ENCODE measurements around the gene MYZAP. TPM values are rescaled to one million over a fixed set of nuclear protein-coding genes. Genes with fewer than 3 reads are reported as not detected.

The MYZAP gene
- total RNA-seq, 1 experiment from 2014 or later: 1.1 TPM

DNA sequence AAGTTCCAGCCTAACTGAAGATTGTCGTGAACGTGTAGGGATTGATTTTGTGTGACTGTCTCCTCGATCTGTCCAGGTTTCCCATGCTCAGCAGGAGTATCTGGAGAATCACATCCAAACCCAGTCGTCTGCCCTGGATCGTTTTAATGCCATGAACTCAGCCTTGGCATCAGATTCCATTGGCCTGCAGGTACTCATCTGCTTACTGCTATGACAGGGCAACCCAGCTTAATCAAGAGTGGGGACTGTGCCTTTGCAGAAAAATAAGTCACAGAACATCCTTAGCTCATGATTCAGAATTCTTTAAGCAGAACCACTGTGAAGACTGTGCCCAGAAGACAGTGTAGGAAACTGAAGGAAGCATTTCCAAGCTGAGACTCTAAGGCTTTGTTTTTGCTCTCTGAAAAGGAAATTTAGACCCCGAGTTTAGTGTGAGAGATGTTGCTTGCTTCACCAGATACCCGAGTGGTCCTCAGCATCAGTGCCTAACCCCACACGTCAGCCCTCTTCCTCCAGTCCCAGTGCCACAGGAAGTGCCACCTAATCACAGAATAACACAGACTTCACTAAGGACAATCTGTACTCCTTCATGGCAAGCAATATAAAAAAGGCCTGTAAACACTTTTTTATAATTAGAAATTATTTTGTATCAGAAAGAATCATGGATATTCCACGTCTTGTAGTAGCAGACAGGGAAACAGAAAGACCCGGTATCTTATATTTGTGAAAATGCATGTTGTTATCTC, 34.2 kb downstream of the MYZAP start:
- CTCF ChIA-PET: no interaction called here
- no peak for DNase-seq (ENCODE audit: low read depth, low spot score)

DNA sequence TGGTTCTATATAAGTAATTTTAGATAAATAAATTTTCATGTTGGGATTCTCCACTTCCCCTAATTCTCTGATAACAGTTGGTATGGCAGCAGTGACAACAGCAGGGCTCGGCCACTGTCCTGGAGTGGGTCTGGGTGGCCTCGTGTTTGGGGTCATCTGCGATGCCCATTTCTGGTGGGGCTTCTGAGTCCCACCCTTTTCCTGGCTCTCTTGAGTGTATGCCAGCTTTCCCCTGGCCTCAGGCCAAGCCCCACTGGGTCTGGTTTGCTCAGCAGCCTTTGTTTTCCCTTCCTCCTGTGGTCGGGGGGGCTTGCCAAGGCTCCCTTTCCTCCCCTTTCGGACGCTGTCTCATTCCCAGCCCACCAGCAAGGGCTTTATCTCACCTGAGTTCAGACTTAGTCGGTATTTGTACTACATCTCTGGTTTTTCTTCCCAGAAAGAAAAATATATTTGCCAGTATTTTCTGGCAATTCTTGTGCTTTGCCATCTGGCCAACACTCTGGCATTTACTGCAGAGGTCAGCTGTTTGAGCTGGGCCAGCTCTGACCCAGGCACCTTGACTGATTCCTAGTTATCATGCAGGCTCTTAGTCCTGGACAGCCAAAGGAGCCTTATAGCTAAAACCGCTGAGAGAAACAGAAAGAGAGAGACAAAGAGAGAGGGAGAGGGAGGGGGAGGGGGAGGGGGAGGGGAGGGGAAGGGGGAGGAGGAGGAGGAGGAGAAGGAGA, 35.2 kb downstream of the MYZAP start:
- H3K36me3 ChIP-seq (ENCODE audit: control insufficient read depth, insufficient read depth, low read length): no peaks in the 10 kb centered on the region
- no peaks in the 10 kb centered on the region for H3K27me3 ChIP-seq (ENCODE audit: control insufficient read depth, insufficient read depth, low read length)
- H3K9me3 ChIP-seq (ENCODE audit: control insufficient read depth, insufficient read depth, low read depth, low read length): no peaks in the 10 kb centered on the region
- BruUV-seq (replicated peaks): no TSS peak
- ATAC-seq (no peak), DNase-seq (ENCODE audit: low read depth, low spot score) (no peak)
- intact Hi-C loops (cut with micrococcal nuclease; ENCODE audit: unreplicated experiment) (no loop called here), in situ Hi-C loops (cut with HindIII; ENCODE audit: low pct_unique_long_range_greater_than_20kb, low sequenced_read_pairs) (no loop called here)
- TF ChIP-seq SIN3A (IDR thresholded peaks at IDR 0.05; ENCODE audit: borderline replicate concordance, insufficient read depth, low read depth, low read length): no peak
- TF ChIP-seq, protein P1, sequence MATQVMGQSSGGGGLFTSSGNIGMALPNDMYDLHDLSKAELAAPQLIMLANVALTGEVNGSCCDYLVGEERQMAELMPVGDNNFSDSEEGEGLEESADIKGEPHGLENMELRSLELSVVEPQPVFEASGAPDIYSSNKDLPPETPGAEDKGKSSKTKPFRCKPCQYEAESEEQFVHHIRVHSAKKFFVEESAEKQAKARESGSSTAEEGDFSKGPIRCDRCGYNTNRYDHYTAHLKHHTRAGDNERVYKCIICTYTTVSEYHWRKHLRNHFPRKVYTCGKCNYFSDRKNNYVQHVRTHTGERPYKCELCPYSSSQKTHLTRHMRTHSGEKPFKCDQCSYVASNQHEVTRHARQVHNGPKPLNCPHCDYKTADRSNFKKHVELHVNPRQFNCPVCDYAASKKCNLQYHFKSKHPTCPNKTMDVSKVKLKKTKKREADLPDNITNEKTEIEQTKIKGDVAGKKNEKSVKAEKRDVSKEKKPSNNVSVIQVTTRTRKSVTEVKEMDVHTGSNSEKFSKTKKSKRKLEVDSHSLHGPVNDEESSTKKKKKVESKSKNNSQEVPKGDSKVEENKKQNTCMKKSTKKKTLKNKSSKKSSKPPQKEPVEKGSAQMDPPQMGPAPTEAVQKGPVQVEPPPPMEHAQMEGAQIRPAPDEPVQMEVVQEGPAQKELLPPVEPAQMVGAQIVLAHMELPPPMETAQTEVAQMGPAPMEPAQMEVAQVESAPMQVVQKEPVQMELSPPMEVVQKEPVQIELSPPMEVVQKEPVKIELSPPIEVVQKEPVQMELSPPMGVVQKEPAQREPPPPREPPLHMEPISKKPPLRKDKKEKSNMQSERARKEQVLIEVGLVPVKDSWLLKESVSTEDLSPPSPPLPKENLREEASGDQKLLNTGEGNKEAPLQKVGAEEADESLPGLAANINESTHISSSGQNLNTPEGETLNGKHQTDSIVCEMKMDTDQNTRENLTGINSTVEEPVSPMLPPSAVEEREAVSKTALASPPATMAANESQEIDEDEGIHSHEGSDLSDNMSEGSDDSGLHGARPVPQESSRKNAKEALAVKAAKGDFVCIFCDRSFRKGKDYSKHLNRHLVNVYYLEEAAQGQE (IDR thresholded peaks at IDR 0.05; ENCODE audit: insufficient read depth in 1 of 2, low read depth in 2 of 2, low read length in 1 of 2): no peak
- TF ChIP-seq, protein P2, sequence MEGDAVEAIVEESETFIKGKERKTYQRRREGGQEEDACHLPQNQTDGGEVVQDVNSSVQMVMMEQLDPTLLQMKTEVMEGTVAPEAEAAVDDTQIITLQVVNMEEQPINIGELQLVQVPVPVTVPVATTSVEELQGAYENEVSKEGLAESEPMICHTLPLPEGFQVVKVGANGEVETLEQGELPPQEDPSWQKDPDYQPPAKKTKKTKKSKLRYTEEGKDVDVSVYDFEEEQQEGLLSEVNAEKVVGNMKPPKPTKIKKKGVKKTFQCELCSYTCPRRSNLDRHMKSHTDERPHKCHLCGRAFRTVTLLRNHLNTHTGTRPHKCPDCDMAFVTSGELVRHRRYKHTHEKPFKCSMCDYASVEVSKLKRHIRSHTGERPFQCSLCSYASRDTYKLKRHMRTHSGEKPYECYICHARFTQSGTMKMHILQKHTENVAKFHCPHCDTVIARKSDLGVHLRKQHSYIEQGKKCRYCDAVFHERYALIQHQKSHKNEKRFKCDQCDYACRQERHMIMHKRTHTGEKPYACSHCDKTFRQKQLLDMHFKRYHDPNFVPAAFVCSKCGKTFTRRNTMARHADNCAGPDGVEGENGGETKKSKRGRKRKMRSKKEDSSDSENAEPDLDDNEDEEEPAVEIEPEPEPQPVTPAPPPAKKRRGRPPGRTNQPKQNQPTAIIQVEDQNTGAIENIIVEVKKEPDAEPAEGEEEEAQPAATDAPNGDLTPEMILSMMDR (IDR thresholded peaks at IDR 0.05): no peak
- TF ChIP-seq TCF7L2 (IDR thresholded peaks at IDR 0.05; ENCODE audit: low read depth, low read length): no peak
- TF ChIP-seq POLR2AphosphoS5 (IDR thresholded peaks at IDR 0.05; ENCODE audit: low read depth, low read length): no peak
- no peak overlapping the region for H3K4me3 ChIP-seq (ENCODE audit: low read depth in 2 of 2, low read length in 2 of 2)
- H3K4me1 ChIP-seq (ENCODE audit: control insufficient read depth, insufficient read depth, low read length): no peaks in the 10 kb centered on the region
- ChIA-PET CTCF (no interaction called here), POLR2A (no interaction called here)
- H3K27ac ChIP-seq (ENCODE audit: low read length): no peak overlapping the region

More for the DNA sequence above, 34.2 kb downstream of the MYZAP start:
- Histone ChIP-seq H3K27me3 (ENCODE audit: control insufficient read depth, insufficient read depth, low read length) (no peaks in the 10 kb centered on the region), H3K36me3 (ENCODE audit: control insufficient read depth, insufficient read depth, low read length) (no peaks in the 10 kb centered on the region), H3K4me1 (ENCODE audit: control insufficient read depth, insufficient read depth, low read length) (no peaks in the 10 kb centered on the region), H3K27ac (ENCODE audit: low read length) (no peak overlapping the region), H3K9me3 (ENCODE audit: control insufficient read depth, insufficient read depth, low read depth, low read length) (no peaks in the 10 kb centered on the region), H3K4me3 (ENCODE audit: low read depth in 2 of 2, low read length in 2 of 2) (no peak overlapping the region)
- in situ Hi-C loops (cut with HindIII; ENCODE audit: low pct_unique_long_range_greater_than_20kb, low sequenced_read_pairs) (no loop called here), intact Hi-C loops (cut with micrococcal nuclease; ENCODE audit: unreplicated experiment) (no loop called here)
- no TSS peak for BruUV-seq (replicated peaks)
- POLR2A ChIA-PET: no interaction called here
- TF ChIP-seq POLR2AphosphoS5 (IDR thresholded peaks at IDR 0.05; ENCODE audit: low read depth, low read length): no peak
- no peak for TF ChIP-seq SIN3A (IDR thresholded peaks at IDR 0.05; ENCODE audit: borderline replicate concordance, insufficient read depth, low read depth, low read length)
- TF ChIP-seq TCF7L2 (IDR thresholded peaks at IDR 0.05; ENCODE audit: low read depth, low read length): no peak
- TF ChIP-seq, protein P2 (IDR thresholded peaks at IDR 0.05): no peak
- TF ChIP-seq, protein P1 (IDR thresholded peaks at IDR 0.05; ENCODE audit: insufficient read depth in 1 of 2, low read depth in 2 of 2, low read length in 1 of 2): no peak
- ATAC-seq: no peak
